Measurements from ENCODE around the gene C4orf50.

C4orf50 gene

DNA sequence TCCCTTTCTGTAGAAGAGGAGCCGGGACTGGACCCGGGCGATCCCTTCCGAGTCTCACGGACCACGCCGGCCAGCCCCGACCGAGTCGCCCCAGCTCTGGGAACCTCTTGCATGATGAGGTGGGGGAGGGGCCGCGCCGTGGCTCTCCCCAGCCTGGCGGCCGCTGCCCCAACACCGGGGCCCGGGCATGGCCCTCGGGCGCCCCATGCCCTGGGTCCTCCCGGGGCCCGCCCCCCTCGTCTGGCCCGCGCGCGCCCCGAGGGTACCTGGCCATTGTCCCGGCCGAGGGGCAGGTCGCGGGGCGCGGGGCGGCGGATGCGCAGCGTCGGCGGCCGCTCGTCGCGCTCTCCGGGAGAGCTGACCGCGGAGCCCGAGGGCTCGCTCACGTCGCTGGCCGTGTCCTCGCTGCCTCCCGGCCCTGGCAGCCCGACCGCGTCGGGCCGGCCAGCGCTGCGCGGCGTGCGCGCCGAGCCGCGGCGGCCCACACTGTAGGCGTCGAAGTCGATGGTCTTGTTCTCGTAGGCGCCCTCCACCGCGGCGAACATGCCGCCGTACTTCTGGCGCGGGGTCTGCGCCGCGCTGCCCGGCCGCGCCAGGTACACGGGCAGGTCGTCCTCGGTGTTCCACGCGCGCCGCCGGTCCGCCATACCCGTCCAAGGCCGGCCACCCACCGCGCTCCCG lies 125.8 kb downstream of the C4orf50 start:
- Histone ChIP-seq H4K12ac (ENCODE audit: low read depth, low read length) (no peak overlapping the region), H2BK5ac (ENCODE audit: low read depth, low read length, poor library complexity) (no peak overlapping the region), H2AK5ac (ENCODE audit: low read length) (no peak overlapping the region), H3K79me2 (ENCODE audit: control insufficient read depth, insufficient read depth, low read length, poor library complexity) (no peaks in the 10 kb centered on the region), H3K9ac (ENCODE audit: low read length) (no peak overlapping the region), H3K9me3 (ENCODE audit: insufficient read depth, low read depth, low read length) (peaks cover 17% of the 10 kb centered on the region), H3K4me1 (ENCODE audit: control insufficient read depth in 1 of 2, insufficient read depth in 2 of 2, low read length in 2 of 2) (peaks cover 0 to 9% of the 10 kb centered on the region in 2 experiments), H2BK120ac (ENCODE audit: insufficient read depth, low read length, poor library complexity) (no peak overlapping the region), H3K36me3 (ENCODE audit: control insufficient read depth in 1 of 2, insufficient read depth in 2 of 2, low read length in 2 of 2) (no peaks in the 10 kb centered on the region), H2AFZ (ENCODE audit: insufficient read depth, low read length, poor library complexity) (no peak overlapping the region), H4K91ac (ENCODE audit: low read depth, low read length) (no peak overlapping the region), H2BK12ac (ENCODE audit: low read length) (no peak overlapping the region), H4K8ac (ENCODE audit: low read depth, low read length) (no peak overlapping the region), H3K27me3 (ENCODE audit: insufficient read depth, low read length) (peaks cover 72% of the 10 kb centered on the region), H3K79me1 (ENCODE audit: low read length) (no peaks in the 10 kb centered on the region), H3K27ac (ENCODE audit: low read depth, low read length) (no peak overlapping the region), H3K4me3 (ENCODE audit: low read depth, low read length) (peak overlapping the region; percentile 36), H3K18ac (ENCODE audit: low read length) (no peak overlapping the region), H3K14ac (ENCODE audit: low read length) (no peak overlapping the region), H3K4me2 (ENCODE audit: low read length) (peak overlapping the region; percentile 53), H3K4ac (ENCODE audit: low read depth, low read length) (no peak overlapping the region), H3K23ac (ENCODE audit: low read length) (no peak overlapping the region)
- no peak for DNase-seq
- no CpG with 5 or more reads among the region's 100 CpGs for WGBS (ENCODE audit: extremely low coverage, insufficient coverage, insufficient read length)

DNA sequence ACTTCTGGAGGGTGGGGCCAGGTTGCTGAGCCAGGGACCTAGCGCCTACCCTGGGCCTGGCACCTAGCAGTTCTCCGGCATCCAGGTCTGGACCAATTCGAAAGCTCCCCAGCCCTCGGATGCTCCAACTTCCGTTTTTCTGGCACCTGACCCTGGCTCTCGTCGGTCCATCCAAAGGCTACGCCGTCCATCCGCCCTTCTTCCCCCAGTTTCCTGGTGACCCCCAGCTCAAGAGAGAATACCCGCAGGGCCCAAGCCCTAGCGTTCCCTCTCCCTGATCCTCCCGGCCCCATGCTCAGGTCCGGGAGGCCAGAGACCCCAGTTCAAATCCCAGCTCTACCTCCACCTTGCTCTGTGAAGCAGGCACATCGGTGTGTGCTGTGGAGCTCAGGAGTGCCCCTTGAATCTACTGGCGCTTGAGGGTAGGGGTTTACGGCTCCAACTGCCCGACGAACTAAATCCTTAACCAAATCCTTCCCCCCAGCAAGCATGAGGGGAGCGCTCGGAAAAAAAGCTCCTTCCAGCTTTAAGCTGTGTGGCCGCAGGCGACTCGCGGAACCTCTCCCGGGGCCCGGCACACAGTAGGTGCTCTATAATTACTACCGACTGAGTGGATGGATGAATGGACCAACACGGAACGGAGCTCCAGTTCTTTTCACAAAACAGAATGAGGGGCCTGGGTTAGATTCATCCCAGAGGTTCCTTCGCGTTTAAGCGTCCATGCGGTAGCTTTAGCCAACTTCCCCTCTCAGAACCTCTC lies 126.5 kb downstream of the C4orf50 start:
- Histone ChIP-seq H2AFZ (ENCODE audit: insufficient read depth, low read length, poor library complexity) (no peak overlapping the region), H3K36me3 (ENCODE audit: control insufficient read depth in 1 of 2, insufficient read depth in 2 of 2, low read length in 2 of 2) (no peaks in the 10 kb centered on the region), H4K8ac (ENCODE audit: low read depth, low read length) (no peak overlapping the region), H3K27me3 (ENCODE audit: insufficient read depth, low read length) (peaks cover 76% of the 10 kb centered on the region), H3K9ac (ENCODE audit: low read length) (no peak overlapping the region), H3K23ac (ENCODE audit: low read length) (no peak overlapping the region), H4K91ac (ENCODE audit: low read depth, low read length) (no peak overlapping the region), H3K27ac (ENCODE audit: low read depth, low read length) (no peak overlapping the region), H3K18ac (ENCODE audit: low read length) (no peak overlapping the region), H3K4ac (ENCODE audit: low read depth, low read length) (no peak overlapping the region), H2BK5ac (ENCODE audit: low read depth, low read length, poor library complexity) (no peak overlapping the region), H3K4me3 (ENCODE audit: low read depth, low read length) (no peak overlapping the region), H2BK120ac (ENCODE audit: insufficient read depth, low read length, poor library complexity) (no peak overlapping the region), H3K79me2 (ENCODE audit: control insufficient read depth, insufficient read depth, low read length, poor library complexity) (no peaks in the 10 kb centered on the region), H4K12ac (ENCODE audit: low read depth, low read length) (no peak overlapping the region), H3K4me1 (ENCODE audit: control insufficient read depth in 1 of 2, insufficient read depth in 2 of 2, low read length in 2 of 2) (peaks cover 0 to 12% of the 10 kb centered on the region in 2 experiments), H3K14ac (ENCODE audit: low read length) (no peak overlapping the region), H2AK5ac (ENCODE audit: low read length) (no peak overlapping the region), H3K79me1 (ENCODE audit: low read length) (no peaks in the 10 kb centered on the region), H3K9me3 (ENCODE audit: insufficient read depth, low read depth, low read length) (peaks cover 16% of the 10 kb centered on the region), H2BK12ac (ENCODE audit: low read length) (no peak overlapping the region), H3K4me2 (ENCODE audit: low read length) (no peak overlapping the region)
- WGBS (ENCODE audit: extremely low coverage, insufficient coverage, insufficient read length) = no CpG with 5 or more reads among the region's 34 CpGs
- no peak for DNase-seq

DNA sequence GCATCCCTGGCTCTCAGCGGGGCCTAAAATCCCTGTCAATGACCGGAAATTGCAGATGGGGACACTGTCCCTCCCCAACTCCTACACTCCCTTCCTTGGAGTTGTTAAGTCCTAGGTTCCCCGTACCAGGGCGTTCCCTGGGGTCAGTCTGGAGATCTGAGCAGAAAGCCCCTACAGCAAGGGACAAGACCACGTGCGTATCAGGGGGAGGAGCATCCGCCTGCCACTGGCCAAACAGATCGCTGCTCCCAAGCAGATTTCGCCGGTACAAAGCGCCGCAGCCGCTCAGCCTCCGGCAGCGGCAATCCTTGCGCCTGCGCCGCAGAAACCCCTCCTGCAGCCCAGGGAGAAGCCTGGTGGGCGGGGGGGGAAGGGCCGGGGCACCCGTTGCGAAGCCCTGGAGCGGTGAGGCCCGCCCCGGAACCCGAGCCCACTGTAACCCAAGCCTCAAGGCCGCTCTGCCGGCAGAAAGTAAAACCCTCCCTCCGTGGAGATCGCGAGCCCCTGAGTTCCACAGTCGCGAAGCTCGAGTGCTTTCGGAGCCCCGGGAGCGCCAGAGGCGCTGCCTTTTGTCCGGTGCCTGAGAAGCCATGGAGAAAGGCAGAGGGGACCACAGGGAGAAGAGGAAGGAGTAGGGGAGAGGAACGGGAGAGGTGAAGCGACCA lies 128.0 kb downstream of the C4orf50 start:
- no peak overlapping the region for H2BK12ac ChIP-seq (ENCODE audit: low read length)
- H3K9ac ChIP-seq (ENCODE audit: low read length) = no peak overlapping the region
- no peaks in the 10 kb centered on the region for H3K36me3 ChIP-seq (ENCODE audit: control insufficient read depth in 1 of 2, insufficient read depth in 2 of 2, low read length in 2 of 2)
- no peak overlapping the region for H2AFZ ChIP-seq (ENCODE audit: insufficient read depth, low read length, poor library complexity)
- H3K9me3 ChIP-seq (ENCODE audit: insufficient read depth, low read depth, low read length) = peaks cover 17% of the 10 kb centered on the region
- H4K8ac ChIP-seq (ENCODE audit: low read depth, low read length) = no peak overlapping the region
- no CpG with 5 or more reads among the region's 41 CpGs for WGBS (ENCODE audit: extremely low coverage, insufficient coverage, insufficient read length)
- H3K79me1 ChIP-seq (ENCODE audit: low read length) = no peaks in the 10 kb centered on the region
- no peaks in the 10 kb centered on the region for H3K79me2 ChIP-seq (ENCODE audit: control insufficient read depth, insufficient read depth, low read length, poor library complexity)
- H3K4me3 ChIP-seq (ENCODE audit: low read depth, low read length) = no peak overlapping the region
- no peak overlapping the region for H3K27ac ChIP-seq (ENCODE audit: low read depth, low read length)
- no peak overlapping the region for H4K12ac ChIP-seq (ENCODE audit: low read depth, low read length)
- no peak overlapping the region for H3K14ac ChIP-seq (ENCODE audit: low read length)
- H2AK5ac ChIP-seq (ENCODE audit: low read length) = no peak overlapping the region
- H3K4me1 ChIP-seq (ENCODE audit: control insufficient read depth in 1 of 2, insufficient read depth in 2 of 2, low read length in 2 of 2) = peaks cover 0 to 12% of the 10 kb centered on the region in 2 experiments
- peaks cover 74% of the 10 kb centered on the region for H3K27me3 ChIP-seq (ENCODE audit: insufficient read depth, low read length)
- no peak overlapping the region for H2BK120ac ChIP-seq (ENCODE audit: insufficient read depth, low read length, poor library complexity)
- no peak overlapping the region for H4K91ac ChIP-seq (ENCODE audit: low read depth, low read length)
- H3K18ac ChIP-seq (ENCODE audit: low read length) = no peak overlapping the region
- no peak for DNase-seq
- peak overlapping the region; percentile 10 for H3K4me2 ChIP-seq (ENCODE audit: low read length)
- no peak overlapping the region for H3K4ac ChIP-seq (ENCODE audit: low read depth, low read length)
- no peak overlapping the region for H3K23ac ChIP-seq (ENCODE audit: low read length)
- H2BK5ac ChIP-seq (ENCODE audit: low read depth, low read length, poor library complexity) = no peak overlapping the region

DNA sequence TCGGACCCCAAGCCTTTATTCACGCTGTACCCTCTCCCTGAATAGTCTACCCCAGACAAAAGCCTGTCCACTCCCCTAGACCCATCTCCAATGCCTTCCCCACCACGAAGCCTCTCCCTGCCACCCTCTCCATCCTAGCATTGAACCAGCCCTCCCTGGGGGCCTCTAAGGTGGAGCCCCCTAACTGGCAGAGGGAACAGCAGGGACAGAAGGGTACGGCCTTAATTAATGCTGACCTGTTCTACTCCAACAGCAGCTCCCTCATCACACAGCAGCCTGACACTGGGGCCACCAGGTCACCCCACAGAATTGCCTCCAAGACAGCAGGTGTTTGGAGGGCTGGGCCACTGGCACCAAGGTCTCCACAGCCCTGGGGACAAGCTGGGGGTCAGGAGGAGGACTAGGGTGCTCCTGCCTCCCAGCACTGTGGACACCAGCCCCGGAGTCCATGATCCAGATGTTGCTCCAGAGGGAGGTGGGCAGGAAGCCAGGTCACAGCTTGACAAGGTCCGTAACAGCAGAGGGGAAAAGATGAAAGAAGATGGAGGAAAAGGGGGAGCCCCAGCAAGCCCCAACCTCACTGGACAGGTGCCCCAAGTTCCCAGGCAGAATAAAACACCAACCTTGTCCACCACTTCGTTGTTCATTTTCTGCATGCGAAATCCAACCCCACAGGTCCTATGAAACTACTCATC lies 129.1 kb downstream of the C4orf50 start:
- Histone ChIP-seq H3K4me3 (ENCODE audit: low read depth, low read length) (no peak overlapping the region), H2BK120ac (ENCODE audit: insufficient read depth, low read length, poor library complexity) (no peak overlapping the region), H3K14ac (ENCODE audit: low read length) (no peak overlapping the region), H2BK12ac (ENCODE audit: low read length) (no peak overlapping the region), H3K18ac (ENCODE audit: low read length) (no peak overlapping the region), H3K9ac (ENCODE audit: low read length) (no peak overlapping the region), H2AK5ac (ENCODE audit: low read length) (no peak overlapping the region), H3K9me3 (ENCODE audit: insufficient read depth, low read depth, low read length) (peaks cover 17% of the 10 kb centered on the region), H3K79me2 (ENCODE audit: control insufficient read depth, insufficient read depth, low read length, poor library complexity) (no peaks in the 10 kb centered on the region), H4K8ac (ENCODE audit: low read depth, low read length) (no peak overlapping the region), H3K27me3 (ENCODE audit: insufficient read depth, low read length) (peaks cover 69% of the 10 kb centered on the region), H3K4me2 (ENCODE audit: low read length) (peak overlapping the region; percentile 40), H3K4me1 (ENCODE audit: control insufficient read depth in 1 of 2, insufficient read depth in 2 of 2, low read length in 2 of 2) (peaks cover 0 to 12% of the 10 kb centered on the region in 2 experiments), H3K36me3 (ENCODE audit: control insufficient read depth in 1 of 2, insufficient read depth in 2 of 2, low read length in 2 of 2) (no peaks in the 10 kb centered on the region), H3K79me1 (ENCODE audit: low read length) (no peaks in the 10 kb centered on the region), H3K23ac (ENCODE audit: low read length) (no peak overlapping the region), H3K4ac (ENCODE audit: low read depth, low read length) (no peak overlapping the region), H4K12ac (ENCODE audit: low read depth, low read length) (no peak overlapping the region), H2BK5ac (ENCODE audit: low read depth, low read length, poor library complexity) (no peak overlapping the region), H3K27ac (ENCODE audit: low read depth, low read length) (no peak overlapping the region), H2AFZ (ENCODE audit: insufficient read depth, low read length, poor library complexity) (no peak overlapping the region), H4K91ac (ENCODE audit: low read depth, low read length) (no peak overlapping the region)
- DNase-seq = no peak
- no CpG with 5 or more reads among the region's 8 CpGs for WGBS (ENCODE audit: extremely low coverage, insufficient coverage, insufficient read length)
